GM23248 (cell line): Measurements from ENCODE around the gene FOXL2NB.

Experiments
- EZH2 ChIP-seq: fragments of 200-600 bp; sonication (generic); IDR thresholded peaks from 2 replicates; pipeline ENCODE4 v1.6.1; 2018; ENCODE audit warnings: antibody characterized with exemption, mild to moderate bottlenecking; ENCODE audit not compliant: insufficient read depth, poor library complexity, severe bottlenecking
- EZH2phosphoT487 ChIP-seq: fragments of 200-600 bp; sonication (generic); IDR thresholded peaks from 2 replicates; pipeline ENCODE4 v1.6.1; 2018; ENCODE audit warnings: antibody characterized with exemption, moderate library complexity, mild to moderate bottlenecking, low read depth; ENCODE audit not compliant: insufficient read depth

GRCh38 chr3:138987181-138987580 lies 40.2 kb downstream of the FOXL2NB start:
- TF ChIP-seq EZH2 (no peak), EZH2phosphoT487 (no peak)
